Measurements from ENCODE around the gene ANGPTL4. TPM values are rescaled to one million over a fixed set of nuclear protein-coding genes. Genes with fewer than 3 reads are reported as not detected.

ANGPTL4 gene
- total and polyA plus RNA-seq, 9 of the 15 experiments (the other 6 are each of a cell fraction or from before 2014, with no cell fraction given) = 0.05 to 0.77 (median 0.22) TPM; not detected in 4

GRCh38 chr19:8393871-8394250, 29.9 kb downstream of the ANGPTL4 start (continued):
- no peak for TF ChIP-seq HNRNPLL (IDR thresholded peaks at IDR 0.05; ENCODE audit: low read depth, low read length, poor library complexity, severe bottlenecking)
- TF ChIP-seq ZNF408 (CRISPR knock-in tag; IDR thresholded peaks at IDR 0.05; ENCODE audit: low read depth) = no peak
- no peak for TF ChIP-seq RAD51 (IDR thresholded peaks at IDR 0.05; ENCODE audit: borderline replicate concordance, low read depth)
- no peak for TF ChIP-seq CBFA2T3 (IDR thresholded peaks at IDR 0.05)
- TF ChIP-seq PBX2 (CRISPR knock-in tag; IDR thresholded peaks at IDR 0.05; ENCODE audit: low read depth) = no peak
- no peak for TF ChIP-seq PBX2 (tag; conservative IDR thresholded peaks at IDR 0.05; ENCODE audit: low read depth)
- no peak for TF ChIP-seq ARNT (IDR thresholded peaks at IDR 0.05)
- TF ChIP-seq, protein P1, sequence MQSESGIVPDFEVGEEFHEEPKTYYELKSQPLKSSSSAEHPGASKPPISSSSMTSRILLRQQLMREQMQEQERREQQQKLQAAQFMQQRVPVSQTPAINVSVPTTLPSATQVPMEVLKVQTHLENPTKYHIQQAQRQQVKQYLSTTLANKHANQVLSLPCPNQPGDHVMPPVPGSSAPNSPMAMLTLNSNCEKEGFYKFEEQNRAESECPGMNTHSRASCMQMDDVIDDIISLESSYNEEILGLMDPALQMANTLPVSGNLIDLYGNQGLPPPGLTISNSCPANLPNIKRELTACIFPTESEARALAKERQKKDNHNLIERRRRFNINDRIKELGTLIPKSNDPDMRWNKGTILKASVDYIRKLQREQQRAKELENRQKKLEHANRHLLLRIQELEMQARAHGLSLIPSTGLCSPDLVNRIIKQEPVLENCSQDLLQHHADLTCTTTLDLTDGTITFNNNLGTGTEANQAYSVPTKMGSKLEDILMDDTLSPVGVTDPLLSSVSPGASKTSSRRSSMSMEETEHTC (IDR thresholded peaks at IDR 0.05) = no peak
